Cardiac muscle cell (in vitro differentiated cells and primary cell): ENCODE measurements around the gene LST1. TPM values are rescaled to one million over a fixed set of nuclear protein-coding genes. Genes with fewer than 3 reads are reported as not detected.

Source experiments
- DNase-seq, 2 donors: peaks; one replicate each; pipeline versions ENCODE4 v3.0.0 to v3.0.0-alpha.2; 2010 to 2017; ENCODE audit warnings: low read depth in 1 of 2, low spot score in 1 of 2
- H3K27ac ChIP-seq: fragments of 200-600 bp; sonication (generic); 2 replicates; pipeline ENCODE4 v1.5.1; 2016
- H3K27me3 ChIP-seq: fragments of 200-600 bp; sonication (generic); 2 replicates; pipeline ENCODE4 v1.6.0; 2016; ENCODE audit warnings: control low read depth
- H3K36me3 ChIP-seq: fragments of 200-600 bp; sonication (generic); 2 replicates; pipeline ENCODE4 v1.5.1; 2016; ENCODE audit warnings: control low read depth
- H3K4me1 ChIP-seq: fragments of 200-600 bp; sonication (generic); 2 replicates; pipeline ENCODE4 v1.8.1; 2017; ENCODE audit warnings: low read depth, mild to moderate bottlenecking, mixed run types
- H3K4me3 ChIP-seq: fragments of 200-600 bp; sonication (generic); 2 replicates; pipeline ENCODE4 v1.5.1; 2016; ENCODE audit warnings: mild to moderate bottlenecking
- H3K9me3 ChIP-seq: fragments of 200-600 bp; sonication (generic); 2 replicates; pipeline ENCODE4 v1.5.1; 2017; ENCODE audit warnings: low read depth, mild to moderate bottlenecking, control low read depth
- CTCF ChIP-seq: IDR thresholded peaks from 2 replicates; pipeline ENCODE4 v1.5.1; 2012; ENCODE audit warnings: low read depth, mild to moderate bottlenecking, low read length
- polyA plus RNA-seq: library from polyadenylated mRNA; unstranded; fragments of >200 nt; fragmentation: Nextera tagmentation; extraction: Ambion mirVana; gene quantifications from 2 replicates; pipeline ENCODE4 v1.2.1, GENCODE V29; 2016
- total RNA-seq: library from RNA; depleted of rRNA; stranded (reverse); fragments of >200 nt; gene quantifications from 2 replicates; pipeline ENCODE4 v1.2.3, GENCODE V29; 2016

The LST1 gene
- total and polyA plus RNA-seq, 2 experiments from 2014 or later, result not detected

- no peak overlapping the region for H3K27ac ChIP-seq
- no peaks in the 10 kb centered on the region for H3K36me3 ChIP-seq
- H3K27me3 ChIP-seq, result no peaks in the 10 kb centered on the region
- H3K4me3 ChIP-seq, result no peak overlapping the region
- no peak for DNase-seq
- H3K9me3 ChIP-seq, result no peaks in the 10 kb centered on the region
- TF ChIP-seq CTCF, result no peak
- H3K4me1 ChIP-seq, result no peaks in the 10 kb centered on the region
Observed at GRCh38 chr6:31573239-31574105, 12.6 kb upstream of the LST1 start.

- Histone ChIP-seq H3K4me1 (no peaks in the 10 kb centered on the region), H3K27me3 (no peaks in the 10 kb centered on the region), H3K36me3 (no peaks in the 10 kb centered on the region), H3K4me3 (no peak overlapping the region), H3K27ac (no peak overlapping the region), H3K9me3 (no peaks in the 10 kb centered on the region)
- TF ChIP-seq CTCF, result no peak
- no peak for DNase-seq
Observed at GRCh38 chr6:31574106-31575061, 11.7 kb upstream of the LST1 start.

GRCh38 chr6:31575335-31575901, 10.7 kb upstream of the LST1 start, which contains the start of gene TNF:
Gene TNF (plus strand): TSS chr6:31575565. CDS start chr6:31575742, 177 bp downstream.
- no peak for TF ChIP-seq CTCF
- DNase-seq, result no peak
- H3K9me3 ChIP-seq, result no peaks in the 10 kb centered on the region
- H3K27ac ChIP-seq, result no peak within 1 kb of the TSS
- H3K27me3 ChIP-seq, result no peaks in the 10 kb centered on the region
- no peaks in the 10 kb centered on the region for H3K4me1 ChIP-seq
- H3K36me3 ChIP-seq, result no peaks in the 10 kb centered on the region
- H3K4me3 ChIP-seq, result no peak within 1 kb of the TSS

- Histone ChIP-seq H3K36me3 (no peaks in the 10 kb centered on the region), H3K27me3 (no peaks in the 10 kb centered on the region), H3K9me3 (no peaks in the 10 kb centered on the region), H3K4me1 (no peaks in the 10 kb centered on the region), H3K27ac (no peak overlapping the region), H3K4me3 (no peak overlapping the region)
- no peak for DNase-seq
- no peak for TF ChIP-seq CTCF
Observed at GRCh38 chr6:31575952-31576685, 10.0 kb upstream of the LST1 start.
